HG02840 (cell line): ENCODE measurements around the gene PARD6G.
"Not testable (repeated sequence)": the region's sequence is repeated elsewhere in the genome, so short reads cannot be mapped to it uniquely, and the experiment has no call there.

Experiments
- ATAC-seq: cut with Tn5 transposase; IDR thresholded peaks from one replicate; pipeline ENCODE4 v1.9.1; 2021; ENCODE audit warnings: mild to moderate bottlenecking, moderate library complexity, moderate number of reproducible peaks; ENCODE audit not compliant: unreplicated experiment, low FRiP score

The PARD6G gene

GRCh38 chr18:80241919-80242777, 5.2 kb downstream of the PARD6G start:
- ATAC-seq, result no peak

- ATAC-seq, result no peak
Measured at GRCh38 chr18:80239830-80240229, 7.5 kb downstream of the PARD6G start.

GRCh38 chr18:80238651-80239260, 8.6 kb downstream of the PARD6G start:
- ATAC-seq, result no peak

- not testable (repeated sequence) for ATAC-seq
Measured at GRCh38 chr18:80237519-80237918, 9.8 kb downstream of the PARD6G start.

GRCh38 chr18:80234398-80234797, 12.9 kb downstream of the PARD6G start:
- no peak for ATAC-seq

GRCh38 chr18:80233899-80234298, 13.4 kb downstream of the PARD6G start:
- ATAC-seq, result no peak

- ATAC-seq, result no peak
Measured at GRCh38 chr18:80233201-80233835, 14.0 kb downstream of the PARD6G start.

GRCh38 chr18:80232710-80233109, 14.6 kb downstream of the PARD6G start:
- ATAC-seq, result no peak

- no peak for ATAC-seq
Measured at GRCh38 chr18:80232030-80232429, 15.3 kb downstream of the PARD6G start.

- ATAC-seq, result no peak
Measured at GRCh38 chr18:80231616-80232015, 15.7 kb downstream of the PARD6G start.

GRCh38 chr18:80231151-80231550, 16.2 kb downstream of the PARD6G start:
- no peak for ATAC-seq

- ATAC-seq, result no peak
Measured at GRCh38 chr18:80229766-80230745, 17.3 kb downstream of the PARD6G start.

GRCh38 chr18:80229363-80229762, 18.0 kb downstream of the PARD6G start:
- ATAC-seq, result no peak

GRCh38 chr18:80228051-80228848, 19.1 kb downstream of the PARD6G start:
- no peak for ATAC-seq

GRCh38 chr18:80227472-80227871, 19.8 kb downstream of the PARD6G start:
- no peak for ATAC-seq

GRCh38 chr18:80225685-80226084, 21.6 kb downstream of the PARD6G start:
- ATAC-seq, result no peak

GRCh38 chr18:80223581-80224148, 23.6 kb downstream of the PARD6G start:
- no peak for ATAC-seq

- not testable (repeated sequence) for ATAC-seq
Measured at GRCh38 chr18:80219488-80219887, 27.8 kb downstream of the PARD6G start.
